ENCODE data around the gene FRMPD4.
"Not testable (repeated sequence)": the region's sequence is repeated elsewhere in the genome, so short reads cannot be mapped to it uniquely, and the experiment has no call there.

The FRMPD4 gene

GRCh38 chrX:12138361-12139313 is at the start of gene FRMPD4:
TSS of gene FRMPD4 (plus strand) at chrX:12138473. CDS start at chrX:12138972, 499 bp downstream.
- in situ Hi-C loops (cut with MboI; ENCODE audit: low sequenced_read_pairs), result no loop called here

DNA sequence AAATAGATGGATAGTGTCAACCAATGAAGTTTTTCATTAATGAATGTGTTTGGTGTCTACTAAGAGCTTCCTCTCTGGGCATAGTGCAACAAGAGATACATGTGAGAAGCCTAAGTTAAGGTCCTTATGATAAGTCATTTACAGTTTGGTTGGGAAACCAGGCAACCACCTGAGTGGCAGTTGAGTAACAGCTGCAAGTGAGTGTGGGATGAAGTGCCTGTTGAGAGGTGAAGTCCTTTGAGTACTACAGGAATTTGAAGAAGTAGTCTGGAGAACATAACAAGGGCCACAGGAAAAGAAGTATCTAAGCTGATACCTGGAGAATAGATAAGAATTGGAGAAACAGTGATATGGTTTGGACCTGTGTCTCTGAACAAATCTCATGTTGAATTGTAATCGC is 48.5 kb upstream of the FRMPD4 start:
- in situ Hi-C loops (cut with MboI; ENCODE audit: low sequenced_read_pairs), result no loop called here

DNA sequence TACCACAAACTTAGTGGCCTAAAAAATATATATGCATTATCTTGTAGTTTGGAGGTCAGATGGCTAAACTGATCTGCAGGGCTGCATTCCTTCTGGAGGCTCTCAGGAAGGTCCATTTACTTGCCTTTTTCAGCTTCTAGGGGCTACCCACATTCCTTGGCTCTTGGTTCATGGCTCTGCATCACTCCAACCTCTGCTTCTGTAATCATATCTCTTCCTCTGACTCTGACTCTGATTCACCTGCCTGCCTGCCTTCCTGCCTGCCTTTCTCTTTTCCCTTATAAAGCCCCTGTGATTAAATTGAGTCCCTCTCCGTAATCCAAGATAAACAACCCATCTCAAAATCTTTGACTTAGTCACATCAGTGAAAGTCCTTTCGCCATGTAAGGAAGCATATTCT is 25.0 kb upstream of the FRMPD4 start:
- in situ Hi-C loops (cut with MboI; ENCODE audit: low sequenced_read_pairs), result no loop called here

- in situ Hi-C loops (cut with MboI; ENCODE audit: low sequenced_read_pairs), result no loop called here
These were observed 22.9 kb upstream of the FRMPD4 start for GRCh38 chrX:12115377-12115776.

DNA sequence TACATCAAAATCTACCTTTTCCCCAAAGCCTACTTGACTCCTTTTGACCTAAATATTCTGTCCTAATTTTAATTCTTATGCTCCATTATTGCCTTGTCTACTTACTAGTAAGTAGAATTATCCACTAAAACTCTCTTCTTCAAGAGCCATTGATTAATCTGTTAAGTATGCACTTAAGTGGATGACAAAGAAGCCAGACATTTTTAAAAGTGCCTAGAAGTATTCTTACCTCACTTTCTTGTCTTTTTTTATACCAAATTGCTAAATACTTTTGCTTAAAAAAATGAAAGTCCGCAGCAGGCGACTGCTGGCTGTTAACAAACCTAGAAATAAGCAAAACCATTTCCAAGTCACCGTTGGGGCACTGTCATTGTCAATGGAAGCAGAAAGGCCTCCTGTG is 20.1 kb upstream of the FRMPD4 start:
- in situ Hi-C loops (cut with MboI; ENCODE audit: low sequenced_read_pairs), result no loop called here

DNA sequence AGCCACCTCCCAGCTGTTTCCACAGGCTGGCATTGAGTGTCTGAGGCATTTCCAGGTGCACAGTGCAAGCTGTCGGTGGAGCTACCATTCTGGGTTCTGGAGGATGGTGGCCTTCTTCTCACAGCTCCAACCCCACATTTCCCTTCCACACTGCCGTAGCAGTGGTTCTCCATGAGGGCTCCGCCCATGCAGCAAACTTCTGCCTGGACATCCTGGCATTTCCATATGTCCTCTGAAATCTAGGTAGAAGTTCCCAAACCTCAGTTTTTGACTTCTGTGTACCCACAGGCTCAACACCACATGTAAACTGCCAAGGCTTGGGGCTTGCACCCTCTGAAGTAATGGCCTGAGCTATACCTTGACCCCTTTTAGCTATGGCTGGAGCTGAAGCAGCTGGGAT is 10.3 kb upstream of the FRMPD4 start:
- in situ Hi-C loops (cut with MboI; ENCODE audit: low sequenced_read_pairs), result no loop called here

DNA sequence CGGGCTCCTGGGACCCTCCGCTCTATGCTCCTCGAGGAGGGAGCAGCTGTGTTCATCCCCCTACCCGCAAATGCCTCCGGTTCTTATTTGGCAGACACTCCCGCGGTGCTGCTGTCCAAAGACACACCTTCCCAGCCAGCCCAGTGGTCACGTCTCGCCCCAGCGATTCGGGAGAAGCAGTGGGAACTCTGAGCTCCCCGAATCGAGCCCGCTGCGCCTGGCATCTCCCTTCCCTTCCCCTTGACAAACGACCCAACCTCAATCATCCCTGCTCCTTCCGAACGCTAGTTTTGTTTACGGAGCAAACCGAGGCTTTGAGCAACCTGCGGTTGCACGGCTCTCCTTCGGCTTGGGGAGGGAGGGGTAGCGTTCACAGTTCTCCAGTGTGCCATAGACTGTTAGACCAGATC is 317 bp upstream of the FRMPD4 start:
- in situ Hi-C loops (cut with MboI; ENCODE audit: low sequenced_read_pairs), result no loop called here

- in situ Hi-C loops (cut with MboI; ENCODE audit: low sequenced_read_pairs), result no loop called here
These were observed 1.8 kb downstream of the FRMPD4 start for GRCh38 chrX:12139934-12140611.

GRCh38 chrX:12141511-12141910 is 3.2 kb downstream of the FRMPD4 start:
- in situ Hi-C loops (cut with MboI; ENCODE audit: low sequenced_read_pairs), result no loop called here

DNA sequence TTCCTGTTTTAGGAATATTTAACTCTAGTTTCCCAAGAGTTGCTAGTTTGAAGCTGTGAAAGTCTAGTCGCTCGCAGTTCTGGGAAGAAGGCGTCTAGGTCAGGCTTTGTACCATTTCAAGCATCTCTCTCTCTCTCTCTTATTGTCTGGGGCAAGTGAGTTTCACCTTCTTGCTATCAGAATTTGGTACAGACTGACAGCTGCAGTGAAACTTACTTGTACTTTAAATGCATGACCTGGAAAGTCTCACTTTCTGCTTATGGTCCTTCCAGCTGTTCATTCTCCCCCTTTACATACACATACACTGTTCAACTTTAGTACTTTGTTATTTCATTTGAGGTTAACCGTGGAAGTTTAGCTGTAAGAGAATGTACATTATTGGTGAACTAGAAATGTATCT is 4.4 kb downstream of the FRMPD4 start:
- in situ Hi-C loops (cut with MboI; ENCODE audit: low sequenced_read_pairs), result no loop called here

GRCh38 chrX:12145402-12145801 is 7.1 kb downstream of the FRMPD4 start:
- in situ Hi-C loops (cut with MboI; ENCODE audit: low sequenced_read_pairs), result no loop called here

DNA sequence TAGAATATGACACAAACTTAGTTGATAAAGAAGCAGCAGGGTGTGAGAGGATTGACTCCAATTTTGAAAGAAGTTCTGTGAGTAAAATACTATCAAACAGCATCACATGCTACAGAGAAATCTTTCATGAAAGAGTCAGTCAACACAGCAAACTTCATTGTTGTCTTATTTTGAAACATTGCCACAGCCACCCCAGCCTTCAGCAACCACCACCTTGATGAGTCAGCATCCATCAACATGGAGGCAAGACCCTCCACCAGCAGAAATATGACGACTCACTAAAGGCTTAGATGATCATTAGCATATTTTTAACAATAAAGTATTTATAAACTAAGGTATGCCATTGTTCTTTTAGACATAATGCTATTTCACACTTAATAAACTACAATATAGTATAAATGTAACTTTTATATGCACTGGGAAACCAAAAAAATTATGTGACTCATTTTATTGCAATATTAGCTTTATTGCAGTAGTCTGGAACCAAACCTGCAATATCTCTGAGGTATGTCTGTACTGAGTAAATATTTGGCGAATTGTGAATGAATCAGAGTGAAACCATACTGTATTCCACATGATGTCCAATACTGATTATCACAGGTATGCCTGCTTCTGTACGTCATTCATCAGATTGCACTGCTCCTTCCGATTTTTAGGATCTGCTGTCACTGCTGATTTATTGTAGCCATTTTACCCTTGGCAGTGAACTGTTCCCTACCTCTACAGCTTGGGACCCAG is 11.6 kb downstream of the FRMPD4 start:
- in situ Hi-C loops (cut with MboI; ENCODE audit: low sequenced_read_pairs), result no loop called here

DNA sequence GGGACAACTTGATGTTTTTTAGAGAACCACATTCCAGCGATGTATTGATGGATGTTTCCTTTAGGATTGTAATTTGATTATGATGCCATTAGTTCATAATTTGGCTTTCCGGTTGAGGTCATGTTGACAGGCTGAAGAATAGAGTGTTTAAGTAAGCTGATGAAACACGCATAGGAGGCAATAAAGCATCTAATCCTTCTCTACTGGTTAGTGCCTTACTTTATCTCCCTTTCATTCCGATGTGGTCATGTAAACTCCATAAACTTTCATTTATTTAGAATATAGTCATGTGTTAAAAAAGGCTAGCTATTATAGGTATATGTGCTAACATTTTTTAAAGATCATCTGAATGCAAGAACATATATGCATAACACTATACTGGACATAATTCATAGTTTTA is 15.0 kb downstream of the FRMPD4 start:
- in situ Hi-C loops (cut with MboI; ENCODE audit: low sequenced_read_pairs), result no loop called here

- in situ Hi-C loops (cut with MboI; ENCODE audit: low sequenced_read_pairs), result no loop called here
These were observed 15.5 kb downstream of the FRMPD4 start for GRCh38 chrX:12153741-12154140.

DNA sequence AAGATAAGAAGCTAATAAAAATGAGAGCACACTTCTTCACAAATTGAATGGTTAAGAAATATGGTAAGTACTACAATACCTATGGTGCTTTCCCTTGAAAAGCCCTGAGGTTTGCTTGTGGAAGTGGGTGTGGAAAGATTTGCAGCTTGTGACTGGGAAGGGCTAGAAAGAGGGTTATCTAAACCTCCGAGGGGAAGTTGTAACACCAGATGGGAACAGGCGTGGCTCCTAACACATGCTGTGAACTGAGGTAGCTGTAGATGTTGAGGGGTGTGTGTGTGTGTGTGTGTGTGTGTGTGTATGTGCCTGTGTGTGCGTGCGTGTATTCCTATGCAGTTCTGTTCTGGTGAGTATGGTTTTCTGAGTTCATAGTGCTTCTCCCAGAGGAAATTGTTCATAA is 21.5 kb downstream of the FRMPD4 start:
- in situ Hi-C loops (cut with MboI; ENCODE audit: low sequenced_read_pairs), result no loop called here

DNA sequence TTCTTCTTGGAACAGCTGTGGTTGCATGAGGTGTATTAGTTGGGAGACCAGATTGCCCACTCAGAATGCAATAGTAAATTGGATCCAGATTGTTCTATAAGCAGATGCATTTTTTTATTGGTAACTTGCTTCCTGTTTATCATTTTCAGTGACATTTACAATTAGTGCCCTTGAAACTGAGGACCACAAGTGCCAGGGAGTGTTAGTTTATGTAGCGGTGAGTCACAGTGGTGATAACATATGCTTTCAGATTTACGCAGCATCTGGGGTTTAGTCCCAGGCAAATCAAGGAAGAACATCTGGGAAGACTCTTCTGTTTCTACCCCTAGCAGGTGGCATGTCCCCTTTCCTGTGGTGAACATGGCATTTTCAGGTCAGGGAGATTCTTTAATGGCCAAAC is 24.1 kb downstream of the FRMPD4 start:
- in situ Hi-C loops (cut with MboI; ENCODE audit: low sequenced_read_pairs), result no loop called here

GRCh38 chrX:12164180-12164579 is 25.9 kb downstream of the FRMPD4 start:
- in situ Hi-C loops (cut with MboI; ENCODE audit: low sequenced_read_pairs), result not testable (repeated sequence)

DNA sequence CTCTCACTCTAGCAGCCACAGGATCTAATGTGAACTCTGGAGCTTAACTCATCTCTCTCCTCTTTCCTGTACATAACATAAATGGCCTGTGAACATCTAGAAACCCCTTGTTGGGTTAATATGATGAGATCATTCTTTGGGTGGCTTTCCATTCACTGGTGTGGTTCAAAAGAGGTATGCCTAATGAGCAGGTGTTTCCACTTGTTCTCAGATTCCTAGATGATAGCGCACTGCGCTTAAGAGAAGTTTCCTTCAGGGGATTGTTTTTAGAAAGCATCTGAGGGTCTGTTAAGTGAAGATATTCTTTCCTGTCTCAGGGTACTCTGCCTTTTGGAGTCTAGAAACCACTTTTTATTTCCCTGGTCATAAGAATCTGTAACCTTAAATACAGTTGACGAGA is 32.5 kb downstream of the FRMPD4 start:
- in situ Hi-C loops (cut with MboI; ENCODE audit: low sequenced_read_pairs), result no loop called here

DNA sequence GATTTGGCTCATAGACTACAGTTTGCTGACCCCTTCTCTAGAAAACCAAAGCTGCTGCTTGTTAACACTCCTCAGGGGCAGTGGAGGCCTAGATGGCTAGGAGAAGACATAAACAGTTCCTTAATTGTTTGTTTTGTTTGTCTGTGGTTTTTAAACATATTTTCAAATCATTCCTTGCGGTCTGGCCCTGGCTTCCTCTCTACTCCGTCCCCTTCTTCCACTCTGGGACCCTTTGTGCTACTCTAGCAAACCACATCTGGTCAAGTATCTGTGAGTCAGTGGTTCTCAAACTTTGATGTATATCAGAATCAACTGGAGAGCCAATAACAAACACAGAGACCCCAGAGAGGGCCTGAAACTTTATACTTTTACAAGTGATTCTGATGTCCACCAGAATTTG is 36.1 kb downstream of the FRMPD4 start:
- in situ Hi-C loops (cut with MboI; ENCODE audit: low sequenced_read_pairs), result no loop called here

GRCh38 chrX:12197030-12197429 is 58.8 kb downstream of the FRMPD4 start:
- in situ Hi-C loops (cut with MboI; ENCODE audit: low sequenced_read_pairs), result no loop called here

GRCh38 chrX:12206413-12206812 is 68.1 kb downstream of the FRMPD4 start:
- in situ Hi-C loops (cut with MboI; ENCODE audit: low sequenced_read_pairs), result no loop called here

Data from HL-60/S4 treated with phorbol 12-myristate 13-acetate at 8.2 ng/mL for 4 days and 3 days (cell line).